H54 (cell line): ENCODE measurements around the gene WDR5B.

Experiments
- DNase-seq: peaks from one replicate; pipeline ENCODE4 v3.0.0; 2011; ENCODE audit warnings: low spot score, mixed read lengths; ENCODE audit not compliant: insufficient read length
- FAIRE-seq: peaks from 3 replicates; lab custom pipeline; 2011; peaks lifted over from hg19 to GRCh38; lab: Jason Lieb, UNC
- POLR2A ChIP-seq: IDR thresholded peaks from 2 replicates; pipeline ENCODE4 v1.6.1; 2011; ENCODE audit warnings: low read depth, mild to moderate bottlenecking, low read length

WDR5B gene

DNA sequence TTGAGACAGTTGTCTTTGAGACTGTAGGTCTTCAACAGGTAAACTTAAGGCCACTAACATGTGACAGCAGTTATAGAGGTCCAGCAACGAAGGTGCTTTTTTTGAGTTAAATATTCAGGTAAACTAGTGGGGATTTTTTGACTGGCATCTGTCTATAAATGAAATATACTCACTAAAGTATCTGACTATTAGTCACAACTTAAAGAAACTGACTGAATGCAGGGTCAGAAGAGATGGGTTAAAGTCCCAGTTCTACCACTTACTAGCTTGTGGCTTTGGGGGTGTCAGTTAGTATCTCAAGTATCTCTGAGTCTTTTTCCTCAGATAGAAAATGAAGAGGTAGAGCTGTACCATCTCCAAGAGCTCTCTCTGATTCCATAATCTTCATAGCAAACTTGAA, 50.8 kb downstream of the WDR5B start:
- DNase-seq = no peak
- TF ChIP-seq POLR2A = no peak
- no peak for FAIRE-seq

DNA sequence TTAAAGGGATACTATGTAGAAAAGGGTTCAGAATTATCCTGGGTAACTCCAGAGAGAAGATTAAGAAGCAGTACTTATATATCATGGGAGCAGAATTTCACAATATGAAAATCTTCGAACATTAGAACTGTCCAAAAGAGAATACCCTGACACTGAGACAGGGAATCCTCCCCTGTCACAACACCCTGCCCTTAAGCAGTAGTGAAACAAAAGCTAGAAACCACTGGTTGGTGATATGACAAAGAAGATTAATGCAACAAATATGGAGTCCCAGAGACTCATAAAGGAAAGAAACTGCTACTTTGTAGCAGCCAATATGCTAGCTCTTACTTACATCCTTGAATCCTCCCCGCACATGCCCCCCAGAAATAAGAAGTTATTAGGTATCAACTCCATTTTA, 51.4 kb downstream of the WDR5B start:
- no peak for TF ChIP-seq POLR2A
- FAIRE-seq (no peak), DNase-seq (no peak)
